HCT116 (cell line): ENCODE measurements around the gene EML1. TPM values are rescaled to one million over a fixed set of nuclear protein-coding genes. Genes with fewer than 3 reads are reported as not detected.

Experiments used
- ATAC-seq: fragments of 200-7000 bp; cut with Tn5 transposase; 2 replicates; pipeline ENCODE4 v1.9.1; 2020; ENCODE audit warnings: mild to moderate bottlenecking, moderate library complexity
- BruUV-seq: library from RNA; stranded (reverse); fragments of 400-500 nt; replicated peaks from 2 replicates; lab custom pipeline; 2021; lab: Mats Ljungman, UMichigan
- CTCF ChIA-PET: fragments of 300-600 bp; sonication (Branson Sonifier 250); formaldehyde crosslinking; loops from one replicate; lab custom pipeline; 2021; ENCODE audit warnings: antibody characterized with exemption; lab: Charles Lee
- POLR2A ChIA-PET: fragments of 300-600, 350-600 bp; sonication (Branson Sonifier 250); formaldehyde crosslinking; loops from one replicate; lab custom pipeline; 2021; ENCODE audit warnings: antibody characterized with exemption; lab: Charles Lee
- RAD21 ChIA-PET, 2 experiments: fragments of 300-600 bp; sonication (Branson Sonifier 250); formaldehyde crosslinking; loops; one replicate each; lab custom pipeline; 2023; ENCODE audit warnings: low total read pairs in 2 of 2; ENCODE audit not compliant: uncharacterized antibody in 2 of 2, unreplicated experiment in 2 of 2, low non-redundant PET in 1 of 2; lab: Charles Lee
- DNase-seq: peaks from one replicate; pipeline ENCODE4 v3.0.0-alpha.2; 2010; ENCODE audit warnings: low read depth, low spot score
- H2AFZ ChIP-seq: fragments of 200-600 bp; shearing (Covaris generic), sonication (generic); 2 replicates; pipeline ENCODE4 v1.6.1; 2017; ENCODE audit warnings: low read depth, mixed run types, mixed read lengths, antibody characterized with exemption, low read length; ENCODE audit not compliant: poor library complexity, severe bottlenecking
- H3K27ac ChIP-seq: 2 replicates; pipeline ENCODE4 v1.5.1; 2012; ENCODE audit warnings: low read depth, low read length
- H3K27me3 ChIP-seq: fragments of 200-600 bp; sonication (generic); 2 replicates; pipeline ENCODE4 v1.6.1; 2016; ENCODE audit warnings: mixed run types, low read length, mixed read lengths; ENCODE audit not compliant: insufficient read depth
- H3K36me3 ChIP-seq, 2 experiments: fragments of 200-500 bp in 1 of 2; fragments of 200-600 bp in 1 of 2; sonication (Bioruptor generic) in 1 of 2; sonication (generic) in 1 of 2; 2 replicates each; pipeline versions ENCODE4 v1.5.1 to v1.6.1; 2014 to 2016; ENCODE audit warnings: low read length in 2 of 2, inconsistent platforms in 1 of 2, mixed read lengths in 1 of 2, mixed run types in 1 of 2; ENCODE audit not compliant: insufficient read depth in 2 of 2, control insufficient read depth in 1 of 2
- H3K4me1 ChIP-seq, 2 experiments: fragments of 200-600 bp in 1 of 2; sonication (generic) in 1 of 2; 2 replicates each; pipeline versions ENCODE4 v1.5.1 to v1.6.1; 2012 to 2017; ENCODE audit warnings: low read length in 2 of 2, inconsistent platforms in 1 of 2, mild to moderate bottlenecking in 1 of 2, mixed read lengths in 1 of 2, mixed run types in 1 of 2, moderate library complexity in 1 of 2; ENCODE audit not compliant: insufficient read depth in 2 of 2, control insufficient read depth in 1 of 2
- H3K4me2 ChIP-seq: fragments of 200-600 bp; sonication (generic); 2 replicates; pipeline ENCODE4 v1.6.1; 2017; ENCODE audit warnings: mixed run types, low read length, mixed read lengths
- H3K4me3 ChIP-seq, 2 experiments: fragments of 200-600 bp in 1 of 2; sonication (generic) in 1 of 2; replicated peaks in 1 of 2; 2 replicates each; pipeline ENCODE4 v1.5.1; 2011 to 2016; ENCODE audit warnings: low read length in 2 of 2, control low read depth in 1 of 2, low read depth in 1 of 2, mild to moderate bottlenecking in 1 of 2, mixed read lengths in 1 of 2, mixed run types in 1 of 2
- H3K79me2 ChIP-seq: fragments of 200-600 bp; sonication (generic); 2 replicates; pipeline ENCODE4 v1.6.1; 2017; ENCODE audit warnings: mild to moderate bottlenecking, mixed run types, low read length, moderate library complexity, mixed read lengths; ENCODE audit not compliant: insufficient read depth
- H3K9ac ChIP-seq: fragments of 200-600 bp; sonication (generic); 2 replicates; pipeline ENCODE4 v1.6.1; 2016; ENCODE audit warnings: low read length, mixed read lengths
- H3K9me2 ChIP-seq: fragments of 200-600 bp; sonication (generic), shearing (Covaris generic); 2 replicates; pipeline ENCODE4 v1.6.1; 2017; ENCODE audit warnings: mixed run types, mild to moderate bottlenecking, moderate library complexity; ENCODE audit not compliant: insufficient read depth
- H3K9me3 ChIP-seq, 2 experiments: fragments of 200-500 bp in 1 of 2; fragments of 200-600 bp in 1 of 2; sonication (Bioruptor generic) in 1 of 2; sonication (generic) in 1 of 2; 2 replicates each; pipeline ENCODE4 v1.6.1; 2014 to 2017; ENCODE audit warnings: low read length in 2 of 2, mixed read lengths in 2 of 2, inconsistent platforms in 1 of 2, low read depth in 1 of 2, mild to moderate bottlenecking in 1 of 2, mixed run types in 1 of 2, moderate library complexity in 1 of 2; ENCODE audit not compliant: control insufficient read depth in 1 of 2, insufficient read depth in 1 of 2
- H4K20me1 ChIP-seq: fragments of 200-600 bp; sonication (generic), shearing (Covaris generic); 2 replicates; pipeline ENCODE4 v1.6.1; 2017; ENCODE audit warnings: mixed run types, mild to moderate bottlenecking, moderate library complexity; ENCODE audit not compliant: insufficient read depth
- CBX3 ChIP-seq: IDR thresholded peaks from 2 replicates; pipeline ENCODE4 v1.6.1; 2012; ENCODE audit warnings: low read depth
- EZH2 ChIP-seq: fragments of 200-600 bp; sonication (generic); IDR thresholded peaks from 2 replicates; pipeline ENCODE4 v1.6.1; 2017; ENCODE audit warnings: antibody characterized with exemption, mixed run types
- FOSL1 ChIP-seq: IDR thresholded peaks from 2 replicates; pipeline ENCODE4 v1.6.1; 2012; ENCODE audit warnings: low read depth
- SIN3A ChIP-seq: IDR thresholded peaks from 2 replicates; pipeline ENCODE4 v1.6.1; 2012; ENCODE audit warnings: low read depth
- TCF7L2 ChIP-seq: IDR thresholded peaks from 2 replicates; pipeline ENCODE4 v1.7.0; 2011; ENCODE audit warnings: borderline replicate concordance, inconsistent platforms; ENCODE audit not compliant: insufficient read depth, insufficient read length; ENCODE audit errors: extremely low read depth
- ZFX ChIP-seq: fragments of 450-650 bp; IDR thresholded peaks from 2 replicates; pipeline ENCODE4 v1.6.1; 2017
- ZNF274 ChIP-seq: fragments of 200-500 bp; sonication (Bioruptor generic); IDR thresholded peaks from 2 replicates; pipeline ENCODE4 v1.6.1; 2014; ENCODE audit warnings: mild to moderate bottlenecking, low read depth, low read length, inconsistent platforms
- intact Hi-C: fragments of 100-400 bp; cut with micrococcal nuclease; formaldehyde crosslinking; loops from 2 replicates; pipeline ENCODE4 v1.10.0; 2022
- total RNA-seq: library from RNA; stranded (reverse); gene quantifications from one replicate; pipeline ENCODE4 v1.2.1, GENCODE V29; 2021; ENCODE audit not compliant: unreplicated experiment
- TF ChIP-seq, protein P1 (sequence below): IDR thresholded peaks from 2 replicates; pipeline ENCODE4 v1.6.1; 2012; ENCODE audit warnings: low read depth

Gene EML1
- total RNA-seq, 1 experiment from 2014 or later: 7.4 TPM

DNA sequence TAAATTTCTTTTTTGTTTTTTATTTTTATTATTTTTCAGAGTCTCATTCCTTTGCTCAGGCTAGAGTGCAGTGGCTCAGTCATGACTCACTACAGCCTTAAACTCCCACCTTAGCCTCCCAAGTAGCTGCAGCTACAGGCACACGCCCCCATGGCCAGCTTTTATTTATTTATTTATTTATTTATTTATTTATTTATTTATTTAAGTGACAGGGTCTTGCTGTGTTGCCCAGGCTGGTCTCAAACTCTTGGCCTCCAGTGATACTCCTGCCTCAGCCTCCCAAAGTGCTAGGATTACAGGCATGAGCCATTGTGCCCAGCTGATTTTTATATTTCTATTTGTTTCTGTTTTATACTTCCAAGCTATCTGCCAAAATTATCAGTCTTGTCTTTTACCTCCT, 182.8 kb downstream of the EML1 start (continued):
- TF ChIP-seq, protein P1, sequence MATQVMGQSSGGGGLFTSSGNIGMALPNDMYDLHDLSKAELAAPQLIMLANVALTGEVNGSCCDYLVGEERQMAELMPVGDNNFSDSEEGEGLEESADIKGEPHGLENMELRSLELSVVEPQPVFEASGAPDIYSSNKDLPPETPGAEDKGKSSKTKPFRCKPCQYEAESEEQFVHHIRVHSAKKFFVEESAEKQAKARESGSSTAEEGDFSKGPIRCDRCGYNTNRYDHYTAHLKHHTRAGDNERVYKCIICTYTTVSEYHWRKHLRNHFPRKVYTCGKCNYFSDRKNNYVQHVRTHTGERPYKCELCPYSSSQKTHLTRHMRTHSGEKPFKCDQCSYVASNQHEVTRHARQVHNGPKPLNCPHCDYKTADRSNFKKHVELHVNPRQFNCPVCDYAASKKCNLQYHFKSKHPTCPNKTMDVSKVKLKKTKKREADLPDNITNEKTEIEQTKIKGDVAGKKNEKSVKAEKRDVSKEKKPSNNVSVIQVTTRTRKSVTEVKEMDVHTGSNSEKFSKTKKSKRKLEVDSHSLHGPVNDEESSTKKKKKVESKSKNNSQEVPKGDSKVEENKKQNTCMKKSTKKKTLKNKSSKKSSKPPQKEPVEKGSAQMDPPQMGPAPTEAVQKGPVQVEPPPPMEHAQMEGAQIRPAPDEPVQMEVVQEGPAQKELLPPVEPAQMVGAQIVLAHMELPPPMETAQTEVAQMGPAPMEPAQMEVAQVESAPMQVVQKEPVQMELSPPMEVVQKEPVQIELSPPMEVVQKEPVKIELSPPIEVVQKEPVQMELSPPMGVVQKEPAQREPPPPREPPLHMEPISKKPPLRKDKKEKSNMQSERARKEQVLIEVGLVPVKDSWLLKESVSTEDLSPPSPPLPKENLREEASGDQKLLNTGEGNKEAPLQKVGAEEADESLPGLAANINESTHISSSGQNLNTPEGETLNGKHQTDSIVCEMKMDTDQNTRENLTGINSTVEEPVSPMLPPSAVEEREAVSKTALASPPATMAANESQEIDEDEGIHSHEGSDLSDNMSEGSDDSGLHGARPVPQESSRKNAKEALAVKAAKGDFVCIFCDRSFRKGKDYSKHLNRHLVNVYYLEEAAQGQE: no peak
- TF ChIP-seq, all 23 proteins: peak for 0

DNA sequence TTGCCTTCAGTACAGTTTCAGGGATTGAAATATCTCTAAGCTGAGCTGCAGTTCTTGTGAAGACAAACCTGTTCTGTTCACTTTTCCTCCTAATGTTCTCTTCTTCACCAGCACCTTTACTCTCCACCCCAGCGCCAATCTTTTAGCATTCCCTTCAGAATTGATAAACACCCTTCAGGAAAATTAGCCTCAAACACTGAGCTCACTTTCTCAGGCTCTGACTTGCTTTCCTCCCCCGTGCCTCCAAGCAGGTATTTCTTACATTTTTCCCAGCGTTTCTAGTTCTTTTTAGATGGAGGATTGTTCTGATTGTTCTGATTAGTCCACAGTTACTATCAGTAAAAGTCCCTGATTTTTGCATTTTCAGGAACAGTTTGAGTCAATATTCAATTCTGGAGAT, 183.5 kb downstream of the EML1 start:
- H3K9me3 ChIP-seq: peaks cover 0 to 5% of the 10 kb centered on the region in 2 experiments; a peak in 1 of 4 replicates
- ChIA-PET CTCF (no interaction called here), RAD21 (no interaction called here), POLR2A (no interaction called here)
- no peak overlapping the region for H3K27ac ChIP-seq
- no peak for ATAC-seq
- H3K4me2 ChIP-seq: no peak overlapping the region
- H3K9me2 ChIP-seq: no peaks in the 10 kb centered on the region
- no peak for DNase-seq
- intact Hi-C loops: no loop called here
- no TSS peak for BruUV-seq
- H3K4me3 ChIP-seq: no peak overlapping the region
- H3K36me3 ChIP-seq: no peaks in the 10 kb centered on the region
- TF ChIP-seq SIN3A: no peak
- TF ChIP-seq ZFX: no peak
- TF ChIP-seq FOSL1: no peak
- TF ChIP-seq TCF7L2: no peak
- TF ChIP-seq, protein P1: no peak
- TF ChIP-seq EZH2: no peak
- TF ChIP-seq ZNF274: no peak
- no peak for TF ChIP-seq CBX3
- no peaks in the 10 kb centered on the region for H4K20me1 ChIP-seq
- no peak overlapping the region for H3K9ac ChIP-seq
- H3K4me1 ChIP-seq: no peaks in the 10 kb centered on the region
- H2AFZ ChIP-seq: no peak overlapping the region
- H3K79me2 ChIP-seq: 0 out of 2 replicates have a peak, but pooled peaks cover 12% of the 10 kb centered on the region
- no peaks in the 10 kb centered on the region for H3K27me3 ChIP-seq
